ENCODE measurements around the gene THAP11. TPM values are rescaled to one million over a fixed set of nuclear protein-coding genes. Genes with fewer than 3 reads are reported as not detected.

THAP11 gene
- total RNA-seq, 1 donor from 2014 or later, result 24.9 TPM

GRCh38 chr16:67877064-67877463 is 34.9 kb downstream of the THAP11 start:
- DNase-seq (no peak), ATAC-seq (ENCODE audit: low read depth) (no peak)
- Mint-ChIP-seq H3K27ac (no peak overlapping the region), H3K27me3 (no peaks in the 10 kb centered on the region), H3K4me1 (peaks cover 35% of the 10 kb centered on the region), H3K9me3 (no peaks in the 10 kb centered on the region), H3K4me3 (no peak overlapping the region), H3K36me3 (ENCODE audit: low read depth) (peaks cover 62% of the 10 kb centered on the region)
- no peak for TF ChIP-seq CTCF (IDR thresholded peaks at IDR 0.05)
- intact Hi-C loops (cut with micrococcal nuclease), result no loop called here
- ChIA-PET POLR2A (no interaction called here), CTCF (no interaction called here)

GRCh38 chr16:67878232-67878631 is 36.1 kb downstream of the THAP11 start:
- Mint-ChIP-seq H3K27me3 (no peaks in the 10 kb centered on the region), H3K9me3 (no peaks in the 10 kb centered on the region), H3K27ac (no peak overlapping the region), H3K4me3 (no peak overlapping the region), H3K4me1 (peaks cover 26% of the 10 kb centered on the region), H3K36me3 (ENCODE audit: low read depth) (peaks cover 72% of the 10 kb centered on the region)
- DNase-seq (no peak), ATAC-seq (ENCODE audit: low read depth) (no peak)
- TF ChIP-seq CTCF (IDR thresholded peaks at IDR 0.05), result no peak
- intact Hi-C loops (cut with micrococcal nuclease), result no loop called here
- ChIA-PET POLR2A (no interaction called here), CTCF (no interaction called here)

- intact Hi-C loops (cut with micrococcal nuclease), result no loop called here
- TF ChIP-seq CTCF (IDR thresholded peaks at IDR 0.05), result no peak
- no peak for ATAC-seq (ENCODE audit: low read depth)
- H3K36me3 Mint-ChIP-seq (ENCODE audit: low read depth), result peaks cover 78% of the 10 kb centered on the region
- H3K4me3 Mint-ChIP-seq, result no peak overlapping the region
- peaks cover 22% of the 10 kb centered on the region for H3K4me1 Mint-ChIP-seq
- no peak overlapping the region for H3K27ac Mint-ChIP-seq
- no peak for DNase-seq
- ChIA-PET POLR2A (no interaction called here), CTCF (interaction anchor here (0.7 kb wide), 1 partner anchor 62 kb away, joined by 5 read pairs; no protein-coding TSS in a partner anchor)
- H3K27me3 Mint-ChIP-seq, result no peaks in the 10 kb centered on the region
- no peaks in the 10 kb centered on the region for H3K9me3 Mint-ChIP-seq
These were observed 36.7 kb downstream of the THAP11 start for GRCh38 chr16:67878846-67879245.

- H3K27ac Mint-ChIP-seq, result no peak overlapping the region
- DNase-seq, result no peak
- POLR2A ChIA-PET, result interaction anchor here (0.5 kb wide), 1 partner anchor 57 kb away, joined by 3 read pairs; no protein-coding TSS in a partner anchor
- peaks cover 16% of the 10 kb centered on the region for H3K4me1 Mint-ChIP-seq
- CTCF ChIA-PET, result interaction anchor here (0.7 kb wide), 1 partner anchor 63 kb away, joined by 5 read pairs; no protein-coding TSS in a partner anchor
- intact Hi-C loops (cut with micrococcal nuclease), result no loop called here
- H3K4me3 Mint-ChIP-seq, result no peak overlapping the region
- no peak for ATAC-seq (ENCODE audit: low read depth)
- no peaks in the 10 kb centered on the region for H3K27me3 Mint-ChIP-seq
- no peak for TF ChIP-seq CTCF (IDR thresholded peaks at IDR 0.05)
- H3K36me3 Mint-ChIP-seq (ENCODE audit: low read depth), result peaks cover 85% of the 10 kb centered on the region
- no peaks in the 10 kb centered on the region for H3K9me3 Mint-ChIP-seq
These were observed 37.3 kb downstream of the THAP11 start for GRCh38 chr16:67879462-67879861.

GRCh38 chr16:67879936-67880335 is 37.8 kb downstream of the THAP11 start:
- CTCF ChIA-PET, result interaction anchor here (0.7 kb wide), 1 partner anchor 63 kb away, joined by 5 read pairs; no protein-coding TSS in a partner anchor
- Mint-ChIP-seq H3K36me3 (ENCODE audit: low read depth) (peaks cover 86% of the 10 kb centered on the region), H3K9me3 (no peaks in the 10 kb centered on the region), H3K27me3 (no peaks in the 10 kb centered on the region), H3K4me1 (peaks cover 12% of the 10 kb centered on the region), H3K27ac (no peak overlapping the region), H3K4me3 (no peak overlapping the region)
- intact Hi-C loops (cut with micrococcal nuclease), result no loop called here
- no peak for TF ChIP-seq CTCF (IDR thresholded peaks at IDR 0.05)
- POLR2A ChIA-PET, result interaction anchor here (0.5 kb wide), 1 partner anchor 56 kb away, joined by 3 read pairs; no protein-coding TSS in a partner anchor
- DNase-seq (no peak), ATAC-seq (ENCODE audit: low read depth) (no peak)

Measured in activated B cell treated with CpG ODN at 0.5 μM for 24 hours (primary cell).